Superior temporal gyrus (tissue), 1 donor: ENCODE measurements around the gene MMEL1.
"Not testable (repeated sequence)": the region's sequence is repeated elsewhere in the genome, so short reads cannot be mapped to it uniquely, and the experiment has no call there.

ENCODE experiments used
- DNase-seq: peaks from one replicate; pipeline ENCODE4 v3.0.0-alpha.2; 2016; ENCODE audit errors: extremely low spot score

MMEL1 gene

DNA sequence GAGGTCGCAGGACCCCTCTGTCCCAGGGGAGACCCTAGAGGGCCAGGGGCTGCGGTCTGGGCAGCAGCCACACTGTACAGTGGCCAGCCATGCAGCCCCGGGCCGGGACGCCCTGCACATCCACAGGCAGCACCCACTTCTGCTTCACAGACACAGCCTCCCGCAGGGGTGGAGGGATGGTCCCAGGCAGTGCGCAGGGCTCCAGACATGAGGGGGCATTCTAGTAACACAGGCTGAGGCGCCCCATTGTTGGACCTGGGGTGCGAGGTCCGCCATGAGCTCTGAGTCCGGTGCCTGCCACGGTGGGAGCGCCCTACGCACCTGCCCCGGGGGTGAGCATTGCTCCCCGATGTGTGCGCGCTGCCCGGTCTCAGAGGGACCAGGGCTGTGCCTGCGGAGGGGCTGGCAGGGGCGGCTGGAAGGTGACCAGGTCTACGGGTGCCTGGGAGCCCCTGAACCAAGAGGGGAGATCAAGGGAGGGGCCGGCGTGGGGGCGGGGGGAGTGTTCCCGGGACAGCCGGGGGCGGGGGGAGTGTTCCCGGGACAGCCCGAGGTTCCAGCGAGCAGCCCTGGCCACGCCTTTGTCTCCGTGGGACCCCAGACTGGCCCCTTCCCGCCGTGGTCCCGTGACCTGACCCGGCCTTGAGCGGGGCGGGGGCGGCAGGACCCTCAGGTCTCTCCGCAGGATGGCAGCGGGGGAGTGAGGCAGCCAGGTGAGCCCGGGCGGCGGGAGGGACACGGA is 4.5 kb downstream of the MMEL1 start:
- no peak for DNase-seq

DNA sequence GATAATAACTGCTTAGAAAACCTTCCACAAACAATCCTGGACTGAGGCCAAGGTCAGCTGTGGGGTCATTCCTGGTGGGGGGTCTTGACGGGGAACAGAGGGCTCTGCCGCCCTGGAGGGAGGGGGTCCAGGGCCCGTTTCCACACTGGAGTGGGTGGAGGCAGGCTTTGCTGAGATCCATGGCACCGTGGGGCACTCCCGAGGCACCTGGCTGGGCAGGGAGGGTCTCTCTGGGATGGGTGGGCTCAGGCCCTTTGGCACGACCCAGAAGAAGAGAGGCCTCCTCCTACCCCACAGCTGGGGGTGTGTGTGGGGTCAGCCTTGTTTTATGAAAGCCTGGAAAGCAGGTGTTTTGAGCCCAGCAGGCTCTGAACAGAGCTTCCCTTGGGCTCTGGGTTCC is 5.1 kb downstream of the MMEL1 start:
- no peak for DNase-seq

DNA sequence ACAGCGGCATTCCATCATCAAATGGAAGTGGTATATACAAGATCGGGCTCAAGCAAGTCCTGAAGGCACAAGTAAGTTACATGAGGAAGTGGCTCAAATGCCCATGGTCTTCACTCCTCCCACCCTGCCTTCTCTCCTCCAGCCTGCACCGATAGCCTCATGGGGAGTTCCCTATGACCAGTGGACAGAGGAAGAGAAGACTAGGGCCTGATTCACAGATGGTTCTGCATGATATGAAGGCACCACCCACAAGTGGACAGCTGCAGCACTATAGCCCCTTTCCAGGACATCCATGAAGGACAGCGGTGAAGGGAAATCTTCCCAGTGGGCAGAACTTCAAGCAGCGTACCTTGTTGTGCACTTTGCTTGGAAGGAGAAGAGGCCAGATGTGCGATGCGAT is 7.1 kb downstream of the MMEL1 start:
- DNase-seq = not testable (repeated sequence)

DNA sequence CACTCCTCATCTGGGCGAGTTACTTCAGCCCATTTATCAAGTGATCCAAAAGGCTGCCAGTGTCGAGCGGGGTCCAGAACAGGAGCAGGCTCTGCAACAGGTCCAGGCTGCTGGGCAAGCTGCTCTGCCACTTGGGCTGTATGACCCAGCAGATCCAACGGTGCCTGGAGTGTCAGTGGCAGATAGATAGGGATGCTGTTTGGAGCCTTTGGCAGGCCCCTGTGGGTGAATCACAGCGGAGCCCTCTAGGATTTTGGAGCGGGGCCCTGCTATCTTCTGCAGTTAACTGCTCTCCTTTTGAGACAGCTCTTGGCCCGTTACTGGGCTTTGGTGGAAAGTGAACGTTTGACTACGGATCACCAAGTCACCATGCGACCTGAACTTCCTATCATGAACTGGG is 7.5 kb downstream of the MMEL1 start:
- no peak for DNase-seq

DNA sequence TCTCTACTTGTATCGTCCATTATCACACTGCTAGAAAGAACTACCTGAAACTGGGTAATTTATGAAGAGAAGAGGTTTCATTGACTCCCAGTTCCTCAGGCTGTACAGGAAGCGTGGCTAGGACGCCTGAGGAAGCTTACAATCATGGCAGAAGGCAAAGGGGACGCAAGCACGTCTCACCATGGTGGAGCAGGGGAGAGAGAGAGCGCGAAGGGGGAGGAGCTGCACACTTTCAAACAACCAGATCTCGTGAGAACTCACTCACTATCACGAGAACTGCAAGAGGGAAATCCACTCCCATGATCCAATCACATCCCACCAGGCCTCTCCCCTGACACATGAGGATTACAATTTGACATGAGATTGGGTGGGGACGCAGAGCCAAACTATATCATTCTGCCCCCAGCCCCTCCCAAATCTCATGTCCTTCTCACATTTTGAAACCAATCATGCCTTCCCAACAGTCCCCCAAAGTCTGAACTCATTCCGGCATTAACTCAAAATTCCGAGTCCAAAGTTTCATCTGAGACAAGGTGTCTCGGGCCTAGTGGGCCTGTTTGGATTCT is 8.0 kb downstream of the MMEL1 start:
- no peak for DNase-seq

DNA sequence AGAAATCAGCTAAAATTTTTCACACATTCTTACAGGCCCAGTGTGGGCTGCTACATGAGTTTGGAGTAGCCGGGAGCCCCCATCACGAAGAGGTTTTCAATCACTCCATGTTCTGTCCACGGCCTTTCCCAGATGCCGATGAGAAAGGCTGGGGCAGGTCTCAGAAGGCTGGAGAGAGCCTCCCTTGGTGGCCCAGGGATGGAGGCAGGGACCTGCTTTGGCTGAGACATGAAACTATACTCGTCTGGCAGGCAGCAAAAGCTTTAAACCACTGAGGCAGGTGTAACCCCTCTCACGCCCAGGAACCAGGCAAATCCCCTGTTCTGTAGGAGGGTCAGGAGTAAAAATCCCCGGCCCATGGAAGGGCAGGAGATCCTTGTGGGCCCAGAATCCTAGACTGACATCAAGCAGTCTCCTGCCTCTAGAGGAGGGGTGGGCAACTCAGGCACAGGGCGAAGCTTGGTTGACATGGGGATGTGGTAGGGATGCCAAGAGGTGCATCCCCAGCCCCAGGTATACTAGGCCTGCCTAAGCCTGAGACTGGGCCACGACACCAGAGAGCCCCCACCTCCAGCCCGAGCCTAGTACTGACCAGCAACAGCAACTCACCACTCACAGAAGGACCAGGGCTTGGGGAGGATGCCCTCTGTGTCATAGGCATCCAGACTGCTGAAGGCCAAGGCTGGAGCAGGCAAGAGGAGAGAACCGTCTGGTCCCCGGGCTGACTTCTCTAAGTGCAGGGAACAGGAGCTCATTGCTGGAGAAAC is 9.1 kb downstream of the MMEL1 start:
- DNase-seq = no peak

DNA sequence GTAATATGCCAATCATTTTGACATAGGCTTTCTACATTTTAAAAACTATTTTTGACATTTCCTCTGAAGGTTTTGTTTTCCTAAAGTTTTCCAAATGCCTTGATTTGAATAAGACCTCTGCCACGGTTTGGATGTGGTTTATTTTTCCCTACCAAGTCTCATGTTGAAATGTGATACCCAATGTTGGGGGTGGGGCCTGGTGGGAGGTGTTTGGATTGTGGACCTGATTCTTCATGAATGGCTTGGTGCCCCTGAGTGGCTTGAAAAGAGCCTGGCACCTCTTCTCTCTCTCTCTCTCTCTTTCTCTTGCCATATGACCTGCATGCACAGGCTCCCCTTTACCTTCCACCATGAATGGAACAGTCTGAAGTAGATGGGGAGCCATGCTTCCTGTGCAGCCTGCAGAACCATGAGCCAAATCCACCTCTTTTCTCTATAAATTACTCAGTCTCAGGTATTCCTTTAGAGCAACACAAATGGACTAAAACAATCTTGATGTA is 14.8 kb downstream of the MMEL1 start:
- no peak for DNase-seq

DNA sequence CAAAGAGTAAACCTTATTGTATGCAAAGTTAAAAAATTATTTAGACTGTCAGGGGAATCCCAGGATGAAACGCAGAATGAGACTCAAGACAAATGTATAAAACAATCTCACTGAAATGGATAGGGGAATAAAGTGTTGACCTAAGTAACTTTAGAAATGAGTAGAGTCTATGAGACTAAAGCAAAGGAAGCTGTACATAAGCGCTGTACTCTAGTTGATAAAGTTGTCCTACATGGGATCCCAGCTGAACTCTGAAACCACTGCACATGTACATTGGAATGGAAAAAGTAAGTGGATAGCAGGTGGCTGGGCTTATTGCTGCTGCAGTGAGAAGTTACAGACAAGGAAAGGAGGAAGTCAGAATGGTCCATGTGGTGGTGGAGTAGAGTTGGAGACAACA is 18.7 kb downstream of the MMEL1 start:
- DNase-seq = no peak

DNA sequence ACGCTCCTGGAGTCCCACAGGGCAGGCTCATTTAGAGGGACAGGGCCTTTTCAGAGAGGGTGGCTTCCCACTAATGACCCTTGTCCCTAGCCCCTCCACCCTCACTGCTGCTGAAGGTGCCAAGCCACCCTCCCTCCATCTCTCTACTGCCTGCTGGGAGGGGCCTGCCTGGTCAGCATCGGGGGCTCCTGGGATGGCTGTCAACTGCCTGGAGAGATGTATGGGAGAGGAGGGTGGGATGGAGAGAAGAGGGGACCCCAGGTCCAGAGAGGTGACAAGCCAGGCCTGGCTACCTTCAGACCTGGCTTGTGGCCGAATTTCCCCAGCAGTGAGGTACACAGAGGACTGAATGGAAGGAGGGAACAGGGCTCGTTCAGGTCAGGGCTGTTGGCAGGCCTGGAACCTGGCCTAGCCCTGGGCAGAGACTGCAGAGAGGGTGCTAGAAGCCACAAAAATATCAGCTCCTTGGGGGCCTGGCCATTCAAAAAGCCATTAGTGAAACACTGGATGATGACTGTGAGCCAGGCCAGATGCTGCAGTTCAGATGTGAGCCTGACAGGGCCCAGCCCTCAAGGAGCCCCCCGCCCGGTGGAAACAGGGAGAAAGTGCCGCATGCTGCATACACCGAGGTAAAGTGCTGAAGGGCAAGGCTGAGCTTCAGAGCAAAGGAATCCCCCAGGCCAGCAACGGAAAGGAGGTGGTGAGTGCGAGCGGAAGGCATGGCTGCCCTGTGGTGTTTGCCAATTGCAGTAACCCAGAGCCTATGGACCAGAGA is 20.0 kb downstream of the MMEL1 start:
- no peak for DNase-seq

DNA sequence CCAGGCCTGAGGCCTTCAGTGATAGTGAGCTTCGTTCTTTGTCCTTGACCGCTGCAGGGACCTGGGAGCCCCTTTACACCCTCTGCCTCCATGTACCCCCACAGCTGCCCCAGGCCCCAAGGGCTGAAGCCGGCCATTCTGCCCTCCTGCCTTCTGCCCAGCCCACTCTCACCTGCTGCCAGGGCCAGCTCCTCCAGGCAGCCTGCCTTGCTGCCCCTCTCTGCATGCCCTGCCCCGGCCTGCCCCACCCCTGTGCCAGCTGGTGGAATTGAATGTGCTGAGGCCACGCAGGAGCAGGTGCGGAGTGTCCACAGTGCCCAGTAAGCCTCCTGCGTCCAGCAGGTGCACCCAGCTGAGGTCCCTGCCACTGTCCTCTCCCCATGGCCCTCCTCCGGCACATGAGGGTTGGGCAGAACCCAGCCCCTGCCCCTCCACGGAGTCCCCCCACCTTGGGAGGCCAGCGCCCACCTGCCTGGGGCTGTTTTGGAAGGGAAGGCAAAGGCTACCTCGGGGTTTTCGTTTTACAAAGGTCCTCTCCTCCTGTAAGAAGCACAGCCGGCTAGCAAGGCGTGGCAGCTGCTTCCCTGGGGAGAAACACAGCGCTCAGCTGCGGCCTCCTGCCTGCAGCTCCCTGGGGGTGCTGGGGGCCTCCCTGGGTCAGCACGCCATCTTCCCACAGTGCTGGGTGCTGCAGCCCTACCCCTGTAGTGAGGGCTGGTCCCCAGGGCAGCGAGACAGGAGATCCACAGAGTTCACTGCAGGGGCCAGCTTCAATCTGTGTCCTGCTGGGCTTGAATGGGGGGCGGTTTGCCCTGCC is 21.0 kb downstream of the MMEL1 start:
- DNase-seq = no peak

DNA sequence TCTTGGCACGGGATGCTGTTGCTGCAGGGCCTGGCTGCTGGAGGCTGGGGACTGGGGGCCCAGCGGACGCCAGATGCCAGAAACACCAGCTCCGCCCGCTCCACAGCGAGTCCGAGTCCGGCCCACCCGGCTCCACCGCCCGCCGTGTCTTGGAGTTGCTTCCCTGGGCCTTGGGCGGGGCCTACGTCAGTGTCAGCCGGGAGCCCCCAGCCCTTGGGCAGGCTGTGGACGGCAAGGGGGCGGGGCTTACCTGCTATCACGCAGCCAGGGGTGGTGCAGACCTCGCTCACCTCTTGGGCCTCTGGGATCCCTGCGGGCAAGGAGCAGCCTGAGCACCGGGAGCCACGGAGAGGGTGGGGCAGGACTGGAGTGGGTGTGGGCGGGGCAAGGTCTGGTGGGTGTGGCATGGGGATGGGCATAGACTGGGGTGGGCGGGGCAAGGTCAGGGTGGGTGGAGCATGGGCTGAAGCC is 21.8 kb downstream of the MMEL1 start:
- no peak for DNase-seq

DNA sequence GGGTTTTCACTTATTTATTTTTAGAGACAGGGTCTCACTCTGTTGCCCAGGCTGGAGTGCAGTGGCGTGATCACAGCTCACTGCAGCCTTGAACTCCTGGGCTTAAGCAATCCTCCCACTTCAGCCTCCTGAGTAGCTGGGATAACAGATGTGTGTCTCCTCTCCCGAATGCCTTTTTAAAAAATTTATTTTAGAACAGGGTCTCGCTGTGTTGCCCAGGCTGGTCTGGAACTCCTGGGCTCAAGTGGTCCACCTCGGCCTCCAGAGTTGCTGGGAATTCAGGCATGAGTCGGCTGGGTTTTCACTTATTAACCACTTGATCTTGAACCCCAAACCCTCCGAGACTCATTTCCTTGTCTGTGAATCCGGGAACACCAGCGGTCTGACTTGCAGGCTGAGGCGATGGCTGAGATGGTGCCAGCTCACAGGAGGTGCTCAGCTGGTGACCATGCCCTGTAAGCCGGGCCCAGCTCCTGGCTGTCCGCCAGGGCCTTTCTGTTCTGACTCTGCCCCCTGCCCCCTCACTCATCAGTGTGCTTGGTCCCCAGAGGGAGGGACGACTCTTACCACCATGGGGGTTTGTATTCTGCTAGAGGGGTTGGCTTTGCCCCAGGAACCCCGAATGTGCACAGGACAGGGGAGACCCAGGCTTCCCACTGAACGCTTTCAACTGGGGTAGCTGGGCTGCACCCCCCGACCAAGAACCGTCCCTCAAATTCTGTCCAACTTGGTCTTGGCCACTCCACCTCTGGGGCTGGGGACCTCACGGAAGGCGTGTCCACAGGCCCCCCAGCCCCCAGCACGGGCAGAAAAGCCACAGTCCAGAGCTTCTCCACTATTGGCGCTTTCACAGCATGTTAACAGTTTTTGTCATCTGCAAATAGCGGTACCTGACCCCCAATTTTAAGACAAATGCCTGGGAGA is 22.5 kb downstream of the MMEL1 start:
- no peak for DNase-seq

DNA sequence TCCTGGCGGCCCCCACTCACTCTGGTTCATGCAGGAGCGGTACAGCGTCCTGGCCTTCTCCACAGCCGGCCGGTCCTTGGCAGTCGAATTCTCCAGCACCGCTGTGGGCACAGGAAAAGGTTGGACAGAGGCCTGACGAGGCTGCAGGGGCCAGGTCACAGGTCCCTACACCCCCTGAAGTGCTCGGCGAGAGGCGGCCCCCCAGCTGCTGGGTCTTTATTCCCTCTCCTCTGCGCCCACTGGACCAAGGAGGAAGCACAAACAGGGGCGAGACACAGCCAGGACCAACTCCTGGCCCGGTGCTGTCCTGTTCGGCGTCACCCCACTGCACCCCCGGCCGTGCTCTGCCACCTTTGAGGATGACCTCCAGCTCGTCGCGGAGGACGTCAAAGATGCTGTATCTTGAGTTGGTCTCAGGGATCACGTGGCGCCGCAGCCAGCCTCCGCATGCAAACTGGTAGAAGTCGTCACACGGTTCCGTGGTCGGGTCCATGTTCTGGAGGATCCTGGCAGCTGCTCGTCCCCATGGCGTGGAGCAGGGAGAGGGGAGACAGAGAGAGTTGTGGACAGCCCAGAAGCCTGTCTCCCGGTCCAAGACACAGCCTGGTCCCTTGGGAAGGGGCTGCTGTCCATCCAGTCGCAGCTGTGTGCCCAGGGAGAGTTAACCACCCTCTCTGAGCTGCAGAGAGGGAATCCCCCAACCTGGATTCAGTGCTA is 23.3 kb downstream of the MMEL1 start:
- DNase-seq = no peak

DNA sequence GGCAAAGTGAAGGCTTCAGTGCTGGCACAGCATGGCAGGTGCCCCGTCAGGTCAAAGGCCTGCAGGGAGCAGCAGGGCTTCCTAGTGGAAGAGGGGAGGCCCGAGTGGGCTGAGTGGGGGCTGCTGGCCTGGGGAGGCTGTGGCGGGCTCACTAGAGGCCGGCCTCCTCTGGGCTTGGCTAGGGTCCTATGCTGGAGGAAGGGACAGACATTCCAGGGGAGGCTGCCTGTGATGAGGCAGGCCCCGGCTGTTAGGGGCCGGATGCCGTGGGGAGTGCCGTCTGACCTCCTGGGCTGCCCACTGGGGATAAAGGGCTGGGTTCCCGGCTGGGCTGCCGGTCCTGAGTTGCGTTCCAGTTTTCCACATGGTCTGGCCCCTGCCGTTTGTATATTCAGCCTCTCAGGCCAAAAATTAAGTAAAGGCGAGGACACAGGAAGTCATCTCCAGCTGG is 25.1 kb downstream of the MMEL1 start:
- DNase-seq = no peak

DNA sequence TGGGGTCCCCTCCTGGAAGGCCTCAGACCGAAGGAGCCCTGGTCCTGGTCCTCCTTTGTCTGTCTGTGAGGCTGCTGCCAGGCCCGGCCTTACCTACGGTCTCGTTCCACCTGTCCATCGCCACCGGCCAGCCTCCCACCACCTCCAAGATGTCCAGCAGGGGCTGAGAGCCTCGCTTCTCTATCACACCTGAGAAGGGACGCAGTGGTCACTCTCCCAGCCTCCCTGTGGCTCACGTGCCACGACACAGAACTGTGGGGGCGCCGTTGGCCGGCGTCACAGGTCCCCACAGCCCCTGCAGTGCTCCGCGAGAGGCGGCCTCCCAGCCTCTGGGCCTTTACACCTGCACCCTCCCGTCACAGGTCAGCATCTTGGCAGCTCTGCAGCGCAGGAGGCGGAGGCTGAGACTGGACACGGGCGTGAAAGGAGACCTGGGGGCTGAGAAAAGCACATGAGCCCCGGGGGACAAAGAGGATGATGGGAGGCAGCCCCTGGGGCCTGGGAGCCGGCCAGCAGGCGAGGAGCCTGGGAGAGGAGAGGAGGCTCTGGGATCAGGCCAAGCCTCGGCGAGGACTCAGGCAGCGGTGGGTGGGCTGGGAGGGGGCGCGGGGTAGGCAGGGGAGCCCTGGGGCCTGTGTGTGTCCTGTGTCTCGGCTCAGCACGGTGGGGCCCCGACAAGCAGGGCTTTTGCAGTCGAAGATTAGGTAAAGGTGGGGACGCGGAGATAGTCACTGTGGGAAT is 25.8 kb downstream of the MMEL1 start:
- DNase-seq = no peak

DNA sequence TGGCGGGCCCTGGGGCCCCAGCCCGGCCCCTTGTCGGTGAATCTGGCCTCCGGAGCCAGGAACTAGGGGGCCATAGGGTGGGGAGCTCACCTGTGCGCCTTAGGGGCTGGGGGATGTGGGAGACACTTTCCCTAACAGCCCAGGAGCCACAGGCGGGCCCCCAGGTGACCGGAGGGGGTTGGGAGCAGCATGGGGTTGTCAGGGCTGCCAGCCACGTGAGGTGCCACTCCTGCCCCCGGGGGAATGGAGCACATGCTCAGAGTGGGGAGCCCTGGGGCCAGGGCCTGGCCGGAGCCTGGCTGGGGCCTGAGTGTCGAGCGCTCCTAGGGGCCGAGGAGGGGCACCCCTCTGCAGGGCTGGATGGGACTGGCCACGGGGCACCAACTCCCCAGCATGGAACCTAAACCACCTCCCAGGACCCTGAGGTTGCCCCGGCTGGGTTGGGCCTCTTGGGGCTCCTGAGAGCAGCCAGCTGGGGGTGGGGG is 26.4 kb downstream of the MMEL1 start:
- no peak for DNase-seq

DNA sequence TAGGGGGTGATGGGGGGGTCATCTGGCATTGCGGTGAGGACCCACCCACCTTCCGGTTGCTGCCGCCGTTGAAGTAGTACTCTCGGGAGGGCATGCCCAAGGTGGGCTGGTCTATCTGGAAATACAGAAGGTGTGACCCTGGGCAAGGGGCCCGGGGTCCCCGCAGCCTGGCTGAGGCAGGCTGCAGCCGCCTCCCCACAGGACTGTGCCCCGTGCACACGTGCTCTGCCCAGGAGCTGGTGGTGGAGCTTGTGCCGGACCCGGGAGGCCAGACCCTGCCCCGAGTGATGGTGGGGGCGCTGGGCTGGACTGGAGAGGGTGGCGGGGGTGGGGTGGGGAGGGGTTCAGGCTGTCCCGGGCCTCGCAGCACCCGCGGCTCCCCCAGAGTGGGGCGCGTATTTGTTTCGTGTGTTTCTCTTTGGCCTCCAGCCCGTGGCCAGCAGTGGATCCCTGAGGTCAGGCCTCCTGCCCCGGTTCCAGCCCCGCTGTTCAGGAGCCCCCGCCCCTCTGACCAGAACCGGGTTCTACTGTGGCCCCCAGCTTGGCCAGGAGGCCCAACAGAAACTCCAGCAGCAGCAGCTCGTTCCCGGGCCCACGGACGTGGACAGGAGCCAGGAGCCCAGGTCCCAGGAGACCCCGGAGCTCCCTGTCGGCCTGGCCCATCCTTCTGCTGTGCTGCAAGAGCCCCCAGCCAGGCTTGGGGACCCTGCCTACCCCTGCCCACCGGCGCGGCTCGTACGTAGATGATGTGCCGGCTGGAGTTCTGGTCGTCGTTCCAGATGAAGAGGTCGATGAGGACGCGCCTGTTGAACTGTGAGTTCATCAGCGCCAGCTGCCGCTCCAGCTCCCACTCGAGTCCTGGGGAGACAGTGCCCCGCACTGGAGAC is 27.1 kb downstream of the MMEL1 start:
- DNase-seq = no peak
